Umbilical cord (tissue), 2 donors: Measurements from ENCODE around the gene BRME1. TPM values are rescaled to one million over a fixed set of nuclear protein-coding genes. Genes with fewer than 3 reads are reported as not detected.

ENCODE experiments used
- DNase-seq: peaks from one replicate; pipeline ENCODE4 v3.0.0-alpha.2; 2015; ENCODE audit warnings: low spot score
- total RNA-seq: library from RNA; depleted of rRNA; stranded (reverse); fragments of >200 nt; gene quantifications from one replicate; pipeline ENCODE4 v1.2.3, GENCODE V29; 2014; ENCODE audit warnings: low replicate concordance; ENCODE audit not compliant: insufficient read depth

The BRME1 gene
- total RNA-seq, 1 donor from 2014 or later: 1.4 TPM

DNA sequence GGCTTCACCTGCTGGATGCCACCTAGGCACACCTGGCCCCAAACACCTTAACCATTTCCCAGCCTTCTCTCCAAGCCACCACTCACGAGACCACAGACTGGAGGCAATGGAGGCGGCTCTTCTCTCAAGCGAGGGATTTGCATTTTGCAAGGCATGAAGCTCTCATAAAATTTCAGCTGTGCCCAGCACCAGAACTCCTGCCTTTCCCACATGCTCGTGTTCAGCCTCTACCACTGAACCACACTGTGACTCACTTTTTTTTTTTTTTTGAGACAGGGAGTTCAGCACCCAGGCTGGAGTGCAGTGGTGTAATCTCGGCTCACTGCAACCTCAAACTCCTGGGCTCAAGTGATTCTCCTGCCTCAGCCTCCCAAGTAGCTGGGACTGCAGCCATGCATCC lies 18.4 kb downstream of the BRME1 start:
- no peak for DNase-seq

DNA sequence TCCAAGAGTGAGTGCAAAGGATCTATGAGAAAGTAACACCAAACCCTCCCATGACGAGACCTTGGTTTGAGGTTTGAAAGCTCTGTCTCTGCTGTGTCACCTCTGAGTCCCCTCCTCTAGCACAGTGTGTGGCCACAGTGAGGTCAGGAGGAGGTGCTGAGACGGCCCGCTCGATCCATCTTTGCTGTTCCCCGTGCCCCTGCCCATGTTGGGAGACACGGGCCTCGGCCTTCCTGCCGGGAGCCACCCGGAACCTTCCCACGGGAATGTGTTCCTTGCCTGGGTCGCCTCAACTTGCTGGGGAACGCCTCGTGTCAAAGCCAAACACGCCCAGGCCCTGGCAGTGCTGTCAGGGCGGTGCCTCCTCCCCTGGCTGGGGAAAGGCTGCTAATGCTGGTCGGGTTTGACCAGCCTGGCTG lies 18.9 kb downstream of the BRME1 start:
- no peak for DNase-seq

DNA sequence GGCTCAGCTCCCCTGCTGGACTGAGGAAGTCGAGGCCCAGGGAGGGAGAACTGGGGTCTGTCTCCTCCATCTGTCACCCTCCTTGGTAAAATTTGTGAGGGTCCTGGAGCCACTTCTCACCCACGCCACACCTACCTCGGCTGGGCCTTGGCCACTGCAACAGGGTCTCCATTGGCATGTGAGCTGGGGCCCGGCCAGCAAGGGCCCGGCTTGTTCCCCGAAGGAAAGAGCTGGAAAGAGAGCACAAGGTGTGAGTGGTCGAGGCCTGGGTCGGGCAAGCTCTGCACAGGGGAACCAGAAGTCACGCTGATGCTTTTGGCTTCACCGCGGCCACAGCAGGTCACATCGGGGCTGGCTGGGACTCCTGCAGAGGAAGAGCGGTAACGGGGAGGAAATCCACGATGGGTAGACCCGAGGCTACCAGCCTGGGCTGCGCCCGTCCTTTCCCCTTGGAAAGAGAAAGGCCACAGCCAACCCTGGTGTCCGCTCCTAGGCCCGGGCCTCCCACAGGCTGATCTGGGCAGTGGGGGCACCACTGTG lies 20.0 kb downstream of the BRME1 start:
- DNase-seq: no peak

DNA sequence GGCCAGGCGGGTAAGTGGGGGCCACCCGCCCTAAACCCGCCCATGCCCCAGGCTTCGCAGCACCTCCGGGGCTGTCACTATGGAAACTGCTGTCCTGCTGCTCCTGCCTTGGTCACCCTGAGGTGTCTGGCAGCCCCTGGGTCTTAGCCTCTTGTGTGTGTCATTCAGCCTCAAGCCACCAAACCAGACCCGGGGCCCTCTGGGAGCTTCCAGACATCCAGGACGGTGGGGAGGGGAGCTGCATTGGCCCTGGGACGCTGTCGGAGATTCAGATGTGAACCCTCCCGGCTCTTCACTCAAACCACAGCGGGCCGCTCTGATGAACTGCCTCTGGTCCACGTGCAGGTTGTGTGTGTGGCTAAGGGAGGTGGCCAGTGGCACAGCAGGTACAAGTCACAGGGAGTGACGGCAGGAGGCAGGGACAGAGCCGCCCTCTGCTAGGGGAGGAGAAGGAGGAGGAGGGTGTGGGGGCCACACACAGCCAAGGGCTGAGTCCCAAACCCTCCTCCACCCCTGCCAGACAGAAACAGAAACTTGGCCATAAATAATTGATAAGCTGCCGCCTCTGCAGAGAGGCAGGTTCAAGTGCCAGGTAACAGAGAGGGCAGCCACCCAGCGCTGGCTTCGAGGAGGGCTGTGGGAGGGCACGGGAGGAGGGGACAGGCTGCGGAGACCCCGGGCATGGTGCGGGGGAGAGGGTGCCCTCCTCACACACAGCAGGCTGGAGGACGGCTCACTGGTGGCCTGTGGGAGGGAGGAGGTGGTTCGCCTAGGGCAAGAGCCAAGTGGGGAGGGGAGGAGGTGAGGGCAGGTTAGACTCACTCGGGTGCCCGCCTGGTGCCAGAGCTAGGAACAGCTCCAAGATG lies 21.0 kb downstream of the BRME1 start:
- DNase-seq: no peak

DNA sequence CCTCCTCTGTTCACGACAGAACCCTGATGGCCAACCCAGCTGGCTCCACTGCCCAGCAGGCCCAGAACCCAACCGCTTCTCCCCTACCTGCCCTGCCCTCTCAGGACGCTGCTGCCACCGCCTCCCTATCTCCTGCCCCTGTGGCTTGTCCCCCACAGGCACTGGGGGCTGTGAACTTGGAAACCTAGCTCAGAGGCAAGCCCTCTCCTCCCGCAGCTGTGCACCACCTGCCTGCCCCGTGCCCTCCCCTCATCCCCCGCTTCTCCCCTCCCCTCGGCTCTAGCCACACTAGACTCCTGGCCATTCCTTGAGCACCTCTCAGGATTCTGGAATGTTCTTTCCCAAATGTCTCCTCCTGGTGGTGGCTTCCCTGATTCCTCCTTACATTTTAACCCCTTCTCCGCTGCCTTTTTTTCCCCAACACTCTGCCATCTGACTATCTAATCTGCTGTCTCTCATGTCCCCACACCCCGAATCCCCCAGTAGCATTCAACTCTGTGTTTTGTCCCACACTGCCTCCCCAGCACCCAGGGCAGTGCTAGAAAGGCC lies 22.3 kb downstream of the BRME1 start:
- DNase-seq: no peak

DNA sequence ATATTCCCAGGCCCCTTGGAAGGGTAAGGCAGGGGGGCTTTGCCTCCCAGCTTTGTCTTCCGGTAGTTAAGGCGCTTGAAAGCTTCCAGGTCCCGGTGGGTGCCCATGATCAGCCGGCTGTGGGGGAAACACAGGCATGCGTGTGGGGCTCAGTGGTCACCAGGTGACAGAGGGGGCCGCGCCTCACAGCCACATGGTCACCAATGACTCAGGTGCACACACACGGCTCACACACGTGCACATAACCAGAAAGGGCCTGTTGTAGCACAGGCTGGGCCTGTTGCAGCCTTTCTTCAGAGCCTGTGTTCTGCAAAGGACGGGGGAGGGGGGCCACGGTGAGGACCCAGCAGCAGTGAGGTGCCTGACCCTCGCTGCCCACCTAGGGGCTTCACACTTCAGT lies 23.1 kb downstream of the BRME1 start:
- DNase-seq: no peak

DNA sequence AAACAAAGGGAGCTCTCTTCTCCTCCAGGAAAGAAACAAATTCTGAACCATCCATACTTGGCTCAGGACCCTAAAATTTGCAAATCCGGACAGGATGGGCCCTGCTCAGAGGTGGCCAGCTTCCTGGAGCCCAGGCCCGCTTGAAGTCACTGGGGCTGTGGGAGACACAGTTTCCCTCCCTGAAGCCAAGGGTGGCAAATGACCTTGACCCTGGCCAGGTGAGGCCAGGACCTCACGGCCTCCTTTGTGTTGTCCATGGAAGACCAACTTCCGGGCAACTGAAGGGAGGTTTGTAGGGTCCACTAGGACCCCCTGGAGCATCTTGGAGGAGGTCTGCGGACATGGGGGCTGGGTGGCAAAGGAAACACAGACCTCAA lies 23.5 kb downstream of the BRME1 start:
- no peak for DNase-seq

DNA sequence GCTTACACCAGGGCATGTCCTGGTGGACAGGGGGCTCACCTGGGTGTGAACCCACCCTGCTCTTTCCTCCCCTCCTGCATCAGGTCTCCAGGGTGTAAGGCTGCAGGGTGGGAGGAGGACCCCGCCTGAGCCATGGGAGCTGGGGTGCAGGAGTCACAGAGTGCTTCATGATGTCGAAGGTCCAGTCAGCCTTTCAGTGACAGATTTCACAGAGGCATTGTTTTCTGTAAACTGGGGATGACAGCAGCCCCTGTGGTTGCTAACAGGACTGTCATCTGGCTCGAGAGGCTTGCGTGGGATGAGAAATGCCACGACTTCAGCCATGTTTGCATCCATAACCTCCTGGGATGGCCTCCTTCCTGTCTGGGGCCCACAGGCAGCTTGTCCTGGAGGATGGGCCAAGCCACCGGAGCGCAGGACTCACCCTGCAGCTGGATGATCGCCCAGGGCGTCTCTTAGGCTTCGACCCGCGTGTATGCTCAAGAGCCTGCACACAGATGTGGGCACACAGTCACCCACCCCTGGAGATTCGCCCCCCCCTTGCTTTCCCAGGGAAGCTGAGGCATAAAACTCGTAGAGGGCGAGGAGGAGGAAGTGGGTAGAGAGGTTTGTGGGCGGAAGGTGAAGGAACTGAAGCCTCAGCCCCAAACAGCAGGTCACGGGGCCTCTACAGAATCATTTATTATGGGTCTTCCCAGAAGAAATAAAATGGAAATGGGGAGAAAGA lies 24.1 kb downstream of the BRME1 start:
- DNase-seq: no peak

DNA sequence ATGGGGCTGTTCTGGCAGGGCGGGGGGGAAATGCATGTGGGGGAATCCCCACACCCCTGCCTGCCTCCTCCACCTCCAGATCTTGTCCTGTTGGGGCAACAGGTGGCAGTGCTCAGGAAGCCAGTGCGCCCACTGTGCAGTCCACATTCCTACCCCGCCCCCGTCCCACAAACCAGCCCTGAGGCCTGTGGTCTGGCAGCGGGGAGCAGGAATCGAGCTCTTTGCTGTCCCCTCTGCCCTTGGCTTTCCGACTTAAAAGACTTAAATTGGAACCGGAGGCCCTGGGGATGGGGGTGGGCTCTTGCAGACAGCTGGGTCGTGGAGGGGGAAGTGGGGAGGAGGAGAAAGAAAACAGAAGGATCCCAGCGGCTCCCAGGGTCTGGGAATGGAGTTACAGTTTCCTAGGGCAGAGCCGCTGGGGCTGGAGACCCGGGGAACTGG lies 24.6 kb downstream of the BRME1 start:
- no peak for DNase-seq

DNA sequence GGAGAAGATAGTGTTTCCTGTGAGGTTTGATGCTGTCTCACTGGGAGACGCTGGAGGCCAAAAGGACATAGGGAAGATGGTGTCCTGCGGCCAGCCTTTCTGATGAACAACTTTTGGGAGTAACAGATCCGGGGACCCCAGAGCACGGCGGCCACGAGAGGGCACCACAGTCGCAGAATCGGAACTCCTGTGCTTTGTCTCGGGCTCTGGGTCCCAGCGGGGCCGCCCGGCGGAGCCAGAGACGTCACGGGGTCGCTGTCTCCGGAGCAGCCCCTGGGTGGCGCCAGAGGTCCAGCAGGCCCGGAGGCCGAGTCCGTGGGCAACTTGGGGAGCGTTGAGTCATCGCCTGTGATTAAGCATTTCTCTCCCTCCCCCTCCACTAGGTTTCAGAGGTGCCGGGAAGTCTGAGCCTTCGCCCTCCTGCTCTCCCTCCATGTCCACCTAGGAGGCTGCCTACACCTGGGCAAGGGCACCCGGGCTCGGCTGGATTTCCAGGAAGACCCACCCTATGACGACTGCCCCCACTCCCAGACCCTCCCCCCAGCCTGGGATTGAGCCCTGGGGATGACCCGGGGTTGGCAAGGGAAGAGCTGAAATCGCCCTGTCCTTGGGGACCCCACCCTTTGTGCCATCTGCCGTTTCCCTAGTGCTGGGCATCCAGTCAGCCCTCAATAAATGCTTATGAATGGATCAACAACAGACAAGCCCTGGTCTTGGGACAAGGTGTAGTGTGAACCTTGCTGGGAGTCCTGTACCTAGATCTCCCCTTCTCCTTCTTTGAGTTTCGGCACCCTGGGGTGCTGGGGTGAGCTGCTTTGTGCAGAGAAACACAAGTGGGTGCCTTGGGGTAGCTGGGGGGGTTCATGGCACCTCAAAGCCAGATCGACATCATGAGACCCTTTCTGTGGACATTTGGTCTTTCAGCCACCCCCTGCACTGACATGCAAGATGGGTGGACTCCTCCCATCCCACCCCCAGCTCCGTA lies 25.6 kb downstream of the BRME1 start:
- DNase-seq: peak; percentile 96

DNA sequence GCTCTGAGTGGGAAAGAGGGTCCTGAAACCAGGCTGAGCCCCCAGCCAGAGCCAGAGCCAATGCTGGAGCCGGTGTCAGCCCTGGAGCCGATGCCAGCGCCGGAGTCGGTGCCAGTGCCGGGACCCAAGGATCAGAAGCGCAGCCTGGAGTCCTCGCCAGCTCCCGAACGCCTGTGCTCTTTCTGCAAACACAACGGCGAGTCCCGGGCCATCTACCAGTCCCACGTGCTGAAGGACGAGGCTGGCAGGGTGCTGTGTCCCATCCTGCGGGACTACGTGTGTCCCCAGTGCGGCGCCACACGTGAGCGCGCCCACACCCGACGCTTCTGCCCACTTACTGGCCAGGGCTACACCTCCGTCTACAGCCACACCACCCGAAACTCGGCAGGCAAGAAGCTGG lies 28.6 kb downstream of the BRME1 start:
- DNase-seq: no peak

DNA sequence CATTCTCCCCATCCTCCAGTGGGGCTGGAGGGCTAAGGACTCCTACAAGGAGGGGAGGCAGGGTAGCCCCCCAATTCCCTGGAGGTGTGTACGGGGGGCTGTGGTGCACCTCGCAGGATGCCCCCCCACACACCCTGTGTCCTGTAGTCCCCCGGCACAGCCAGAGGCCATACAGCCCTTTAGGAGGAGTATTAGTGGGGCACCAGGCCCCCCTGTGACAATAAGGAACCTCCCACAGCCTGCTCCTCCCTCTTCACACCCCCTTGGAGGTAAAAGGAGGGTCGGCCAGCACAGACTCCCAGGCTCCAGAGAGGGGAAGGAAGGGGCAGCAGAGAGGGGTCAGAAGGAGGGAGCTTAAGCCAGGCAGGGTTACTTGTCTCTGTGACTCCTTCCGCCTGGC lies 29.1 kb downstream of the BRME1 start, which contains the start of gene NANOS3:
TSS of gene NANOS3 (plus strand) at position 301 of the 400 bp plus-strand sequence. CDS start 115 bp downstream, outside the sequence.
- DNase-seq: no peak

DNA sequence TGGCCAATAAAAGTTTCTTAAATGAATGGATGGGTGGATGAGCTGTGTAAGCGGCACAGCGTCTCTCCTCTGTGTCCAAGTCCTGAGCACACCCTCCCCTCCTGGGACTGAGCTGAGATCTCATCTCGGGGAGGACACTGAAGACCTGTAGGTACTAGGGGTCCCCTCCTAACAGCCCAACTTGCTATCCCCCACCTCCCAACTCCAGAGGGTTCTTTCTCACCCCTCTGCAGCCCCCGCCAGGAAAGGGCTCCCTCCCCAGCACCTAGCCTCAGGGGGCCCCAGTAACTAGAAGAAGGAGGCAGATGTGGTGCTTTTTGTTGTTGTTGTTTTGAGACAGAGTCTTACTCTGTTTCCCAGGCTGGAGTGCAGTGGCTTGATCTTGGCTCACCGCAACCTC lies 30.1 kb downstream of the BRME1 start:
- no peak for DNase-seq

DNA sequence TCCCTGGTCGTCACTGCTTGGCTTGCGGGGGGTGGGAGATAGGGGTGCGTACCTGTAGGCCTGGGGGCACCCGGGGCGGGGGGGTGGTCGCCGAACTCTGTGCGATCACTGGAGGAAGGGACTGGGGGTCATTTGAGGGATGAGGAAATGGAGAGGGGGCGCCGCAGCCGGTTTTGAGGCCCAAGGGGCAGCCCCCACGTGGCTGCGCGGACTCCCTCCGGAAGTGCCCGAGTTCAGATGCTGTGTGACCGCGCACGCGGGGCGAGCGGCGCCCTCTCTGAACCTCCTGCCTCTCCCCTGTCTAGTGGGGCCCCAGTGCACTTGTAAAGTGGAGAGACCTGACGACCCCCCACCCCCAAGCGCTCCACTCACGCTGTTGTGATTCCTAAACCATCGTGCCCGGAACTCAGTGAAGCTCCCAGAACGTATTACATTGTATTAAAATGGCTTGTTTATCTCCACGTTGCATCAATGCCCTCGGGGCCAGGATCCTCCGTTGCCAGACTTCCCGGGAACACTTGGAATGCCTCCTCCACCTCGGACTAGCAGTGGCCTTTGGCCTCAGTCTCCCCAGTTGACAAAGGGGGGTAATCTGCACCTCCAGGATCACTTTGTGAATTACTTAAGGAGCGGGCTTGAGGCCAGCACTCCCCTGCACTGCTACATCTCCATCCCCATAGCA lies 31.9 kb downstream of the BRME1 start:
- DNase-seq: no peak

DNA sequence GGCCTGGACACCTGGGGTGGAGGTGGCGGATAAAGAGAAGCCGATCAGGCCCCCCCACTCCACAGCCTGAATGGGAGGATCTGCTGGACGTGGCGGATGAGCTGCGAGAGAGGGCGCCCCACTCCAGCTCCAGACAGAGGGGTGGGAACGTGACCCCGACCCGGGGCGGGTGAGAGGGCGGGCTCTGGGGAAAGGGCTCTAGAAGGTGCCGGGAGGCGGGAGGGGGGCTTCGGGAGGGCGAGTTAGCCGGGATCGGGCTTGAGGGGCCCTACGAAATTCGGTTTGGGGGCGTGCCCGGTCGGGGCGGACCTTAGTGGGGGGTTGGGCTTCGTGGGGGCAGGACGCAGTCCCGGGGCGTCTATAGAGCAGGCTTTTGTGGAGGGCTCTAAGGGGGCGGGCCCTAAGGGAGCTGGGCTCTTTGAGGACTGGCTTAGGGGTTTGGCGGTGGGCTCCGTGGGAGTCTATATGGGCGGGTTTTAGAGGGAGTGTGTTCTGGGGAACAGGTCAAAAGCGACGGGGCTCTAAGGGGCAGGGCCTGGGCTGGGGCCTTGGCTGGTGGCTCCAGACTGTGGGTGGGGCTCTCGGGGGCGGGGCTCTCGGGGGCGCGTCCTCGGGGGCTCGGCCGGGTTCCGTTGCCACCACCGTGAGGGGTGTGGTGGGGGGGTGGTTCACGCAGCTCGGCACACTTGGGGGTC lies 33.1 kb downstream of the BRME1 start:
- no peak for DNase-seq

DNA sequence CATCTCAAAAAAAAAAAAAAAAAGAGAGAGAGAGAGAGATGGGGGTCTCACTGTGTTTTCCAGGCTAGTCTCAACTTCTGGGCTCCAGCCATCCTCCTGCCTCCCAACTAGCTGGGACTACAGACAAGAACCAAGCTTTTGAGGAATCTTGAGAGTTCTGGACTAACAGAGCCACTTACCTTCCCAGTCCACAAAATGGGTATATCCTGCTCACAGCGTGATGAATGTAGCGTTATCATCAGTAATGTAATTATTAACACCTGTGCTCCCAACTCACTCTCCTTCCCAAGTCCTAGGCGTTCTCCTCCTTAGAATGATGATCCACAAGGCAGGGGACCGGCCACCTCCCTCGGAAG lies 33.6 kb downstream of the BRME1 start:
- no peak for DNase-seq

DNA sequence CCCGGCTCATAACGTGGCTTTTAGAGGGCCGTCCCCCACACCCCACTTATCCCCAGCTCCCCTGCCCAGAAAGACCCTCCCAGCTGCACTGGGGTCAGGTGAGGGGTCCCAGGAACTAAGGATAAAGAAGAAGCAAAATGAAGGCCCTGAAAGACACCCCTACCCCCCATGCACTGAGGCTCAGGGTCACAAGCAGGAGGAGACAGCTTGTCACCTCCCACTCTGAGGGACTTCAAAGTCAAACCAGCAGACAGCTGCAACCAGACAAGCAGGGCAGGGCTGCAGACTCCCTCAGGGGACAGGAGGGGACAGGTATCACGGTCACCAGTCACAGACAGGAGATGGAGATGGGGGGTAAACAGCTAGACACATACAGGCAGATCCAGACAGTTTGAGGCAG lies 35.0 kb downstream of the BRME1 start:
- DNase-seq: no peak

DNA sequence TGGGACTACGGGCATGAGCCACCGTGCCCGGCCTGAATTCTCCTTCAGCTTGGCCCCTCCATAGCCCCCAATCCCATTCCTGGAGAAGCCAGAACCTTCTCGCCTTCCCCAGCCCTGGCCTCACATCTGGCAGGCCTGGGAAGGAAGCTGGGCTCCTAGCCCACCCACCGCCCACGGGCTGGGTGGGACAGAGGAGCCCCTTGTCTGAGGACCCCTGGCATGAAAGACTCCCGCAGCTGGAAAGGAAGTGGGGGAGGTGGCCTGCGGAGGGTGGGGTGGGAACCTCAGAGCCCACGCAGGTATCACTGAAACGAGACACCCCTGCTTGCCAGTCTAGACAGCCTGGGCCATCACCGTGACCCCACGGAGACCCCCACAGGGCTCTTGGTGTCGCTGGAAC lies 36.6 kb downstream of the BRME1 start:
- no peak for DNase-seq

DNA sequence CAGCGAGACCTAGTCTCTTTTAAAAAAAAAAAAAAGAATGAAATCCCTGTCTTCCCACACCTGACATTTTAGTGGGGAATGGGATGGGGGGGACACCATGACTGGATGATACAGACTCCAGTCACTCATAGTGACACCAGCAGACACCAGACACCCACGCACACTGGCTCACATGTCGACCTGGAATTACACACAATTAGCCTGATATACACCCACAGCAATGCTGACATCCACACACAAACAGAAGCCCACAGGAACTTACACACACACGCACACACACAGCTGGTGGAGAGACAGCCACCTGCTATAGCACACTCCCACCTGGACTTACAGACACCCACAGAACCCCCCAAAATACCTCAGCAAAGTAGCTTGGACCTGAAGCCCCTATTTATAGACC lies 37.3 kb downstream of the BRME1 start:
- DNase-seq: no peak

DNA sequence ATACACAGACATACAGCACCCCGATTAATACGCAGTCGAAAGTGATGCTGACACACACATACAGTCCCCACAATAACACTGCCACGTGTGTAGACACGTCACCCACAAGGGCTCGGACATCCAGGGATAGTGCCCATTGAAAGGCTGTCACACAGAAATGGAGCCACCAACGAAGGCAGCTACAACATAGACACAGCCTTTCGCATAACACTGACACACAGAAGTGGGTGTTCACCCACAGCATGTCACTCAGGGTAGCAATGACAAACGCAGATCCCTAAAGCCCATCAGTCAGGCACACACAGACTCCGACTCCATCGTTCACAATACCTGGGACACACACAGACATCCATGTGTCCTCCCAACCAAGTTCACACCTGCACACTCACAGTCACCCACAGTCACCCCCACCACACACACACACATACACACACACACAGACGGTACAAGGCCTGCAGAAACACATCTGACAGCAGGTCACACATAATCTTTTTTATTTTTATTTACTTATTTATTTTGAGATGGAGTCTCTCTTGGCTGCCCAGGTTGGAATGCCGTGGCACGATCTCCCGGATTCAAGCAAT lies 39.4 kb downstream of the BRME1 start:
- DNase-seq: no peak
